GM19035 (cell line): ENCODE results near the gene STYK1.

Experiments used
- ATAC-seq: cut with Tn5 transposase; IDR thresholded peaks from one replicate; pipeline ENCODE4 v1.9.1; 2021; ENCODE audit not compliant: unreplicated experiment

STYK1 gene, protein sequence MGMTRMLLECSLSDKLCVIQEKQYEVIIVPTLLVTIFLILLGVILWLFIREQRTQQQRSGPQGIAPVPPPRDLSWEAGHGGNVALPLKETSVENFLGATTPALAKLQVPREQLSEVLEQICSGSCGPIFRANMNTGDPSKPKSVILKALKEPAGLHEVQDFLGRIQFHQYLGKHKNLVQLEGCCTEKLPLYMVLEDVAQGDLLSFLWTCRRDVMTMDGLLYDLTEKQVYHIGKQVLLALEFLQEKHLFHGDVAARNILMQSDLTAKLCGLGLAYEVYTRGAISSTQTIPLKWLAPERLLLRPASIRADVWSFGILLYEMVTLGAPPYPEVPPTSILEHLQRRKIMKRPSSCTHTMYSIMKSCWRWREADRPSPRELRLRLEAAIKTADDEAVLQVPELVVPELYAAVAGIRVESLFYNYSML

GRCh38 chr12:10673659-10674384, at the start of gene STYK1:
TSS of gene STYK1 (minus strand) at chr12:10674052. CDS start at chr12:10634618, 39,434 bp downstream.
- ATAC-seq: peak; percentile 61

DNA sequence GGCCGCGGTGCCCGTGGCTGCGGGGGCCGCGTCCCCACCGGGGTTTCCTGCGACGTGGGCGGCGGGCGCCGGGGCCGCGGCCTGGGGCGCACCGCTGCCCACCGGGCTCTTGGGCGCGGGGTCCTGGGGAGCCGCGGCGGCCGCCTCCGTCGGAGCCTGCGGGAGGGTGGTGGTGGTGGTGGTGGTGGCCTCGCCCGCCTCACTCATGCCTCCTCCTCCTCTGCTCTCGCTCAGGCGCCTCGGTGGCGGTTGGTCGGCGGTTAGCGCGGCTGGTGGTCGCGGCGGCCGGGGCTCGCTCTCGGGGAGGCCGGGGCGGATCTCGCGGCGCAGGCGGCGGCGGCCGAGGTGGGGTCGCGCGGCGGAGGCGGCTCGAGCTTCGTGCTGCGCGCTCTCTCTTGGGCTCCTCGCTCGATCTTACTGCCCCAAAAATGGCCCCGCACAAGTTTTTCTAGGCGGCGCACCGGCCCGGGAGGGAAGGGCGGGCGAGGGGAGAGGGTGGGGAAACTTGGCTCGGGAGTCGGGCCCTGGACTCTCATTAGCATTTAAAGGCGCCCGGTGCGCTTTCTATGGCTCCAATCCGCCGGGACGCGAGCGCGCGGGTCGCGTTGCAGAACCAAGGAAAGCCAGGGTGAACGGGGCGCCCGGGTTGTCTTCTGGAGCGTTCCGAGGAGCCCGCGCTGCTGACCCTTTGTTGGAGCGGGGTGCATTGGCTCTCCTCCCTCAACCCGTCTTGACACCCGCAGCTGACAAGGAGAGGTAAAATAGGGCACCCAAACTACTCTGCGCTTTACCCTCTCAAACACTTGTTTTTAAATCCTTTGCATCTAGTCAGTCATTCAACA, 49.3 kb upstream of the STYK1 start, which contains the start of gene YBX3:
TSS of gene YBX3 (minus strand) at position 419 of the 842 bp plus-strand sequence. CDS start at position 207, 212 bp downstream.
- ATAC-seq: peak; percentile 61

- ATAC-seq: peak; percentile 50
These were observed 48.7 kb upstream of the STYK1 start for GRCh38 chr12:10722502-10722904.

GRCh38 chr12:10721651-10722501, 48.0 kb upstream of the STYK1 start:
- ATAC-seq: peak; percentile 30

GRCh38 chr12:10720974-10721650, 47.3 kb upstream of the STYK1 start:
- no peak for ATAC-seq

DNA sequence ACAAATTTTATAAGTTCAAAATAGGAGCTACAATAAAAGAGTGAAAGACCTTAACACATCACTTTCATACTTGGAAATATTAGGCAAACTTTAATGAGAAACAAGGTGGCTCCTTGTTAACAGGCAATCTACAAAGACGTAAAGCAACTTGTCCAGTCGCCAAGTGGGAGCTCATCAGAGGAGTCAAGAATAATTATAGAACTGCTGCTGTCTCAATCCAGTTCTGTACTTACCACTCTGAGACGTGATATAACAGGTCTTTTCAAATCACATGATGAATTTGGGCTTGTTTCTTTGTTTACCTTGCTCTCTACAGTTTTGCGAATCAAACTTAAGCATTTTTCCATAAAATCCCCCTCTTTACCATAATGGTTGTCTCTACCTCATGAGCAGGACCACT, 45.6 kb upstream of the STYK1 start:
- ATAC-seq: no peak

- no peak for ATAC-seq
These were observed 44.5 kb upstream of the STYK1 start for GRCh38 chr12:10718279-10718821.

- ATAC-seq: no peak
These were observed 43.6 kb upstream of the STYK1 start for GRCh38 chr12:10717410-10717809.

GRCh38 chr12:10716704-10717315, 43.0 kb upstream of the STYK1 start:
- ATAC-seq: no peak

GRCh38 chr12:10716277-10716676, 42.4 kb upstream of the STYK1 start:
- no peak for ATAC-seq

GRCh38 chr12:10715491-10715890, 41.6 kb upstream of the STYK1 start:
- no peak for ATAC-seq

GRCh38 chr12:10709808-10710207, 36.0 kb upstream of the STYK1 start:
- ATAC-seq: no peak

DNA sequence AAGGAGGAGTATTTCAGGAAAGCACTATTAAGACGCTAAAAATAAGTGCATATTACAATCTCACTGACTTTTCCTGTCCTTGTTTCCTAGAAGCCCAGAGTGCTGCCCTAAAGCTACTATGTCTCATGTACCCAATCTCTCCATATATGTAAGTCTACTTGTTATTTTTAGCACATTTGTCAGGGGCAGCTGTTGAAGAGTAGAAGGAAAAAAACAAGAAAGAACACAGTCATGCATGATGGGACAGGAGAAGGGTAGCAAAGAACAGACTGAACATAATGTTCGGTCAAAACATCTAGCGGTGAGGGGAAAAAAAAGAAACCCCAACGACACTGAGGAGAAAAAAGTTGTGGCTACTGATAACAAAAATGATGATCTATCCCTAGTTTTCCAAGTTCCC, 35.0 kb upstream of the STYK1 start:
- ATAC-seq: no peak

DNA sequence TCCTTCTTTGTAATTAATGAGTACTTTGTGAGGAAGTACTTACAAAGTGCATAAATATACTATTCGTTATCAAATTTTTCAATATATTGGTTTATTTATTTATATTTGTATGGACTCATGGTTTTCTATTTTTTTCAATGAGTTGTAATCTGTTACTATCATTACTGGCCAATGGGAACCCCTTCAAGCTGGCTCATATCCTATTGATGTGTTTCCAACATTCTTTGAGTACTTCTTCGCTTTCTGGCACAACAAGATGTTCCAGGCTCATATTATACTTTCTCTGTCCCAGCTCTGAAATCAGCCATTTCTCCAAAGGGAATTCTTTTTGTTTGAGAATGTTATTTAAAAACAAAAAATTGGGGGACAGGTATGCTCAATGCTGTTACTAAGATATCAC, 31.8 kb upstream of the STYK1 start:
- no peak for ATAC-seq

- ATAC-seq: no peak
These were observed 28.0 kb upstream of the STYK1 start for GRCh38 chr12:10701843-10702242.

DNA sequence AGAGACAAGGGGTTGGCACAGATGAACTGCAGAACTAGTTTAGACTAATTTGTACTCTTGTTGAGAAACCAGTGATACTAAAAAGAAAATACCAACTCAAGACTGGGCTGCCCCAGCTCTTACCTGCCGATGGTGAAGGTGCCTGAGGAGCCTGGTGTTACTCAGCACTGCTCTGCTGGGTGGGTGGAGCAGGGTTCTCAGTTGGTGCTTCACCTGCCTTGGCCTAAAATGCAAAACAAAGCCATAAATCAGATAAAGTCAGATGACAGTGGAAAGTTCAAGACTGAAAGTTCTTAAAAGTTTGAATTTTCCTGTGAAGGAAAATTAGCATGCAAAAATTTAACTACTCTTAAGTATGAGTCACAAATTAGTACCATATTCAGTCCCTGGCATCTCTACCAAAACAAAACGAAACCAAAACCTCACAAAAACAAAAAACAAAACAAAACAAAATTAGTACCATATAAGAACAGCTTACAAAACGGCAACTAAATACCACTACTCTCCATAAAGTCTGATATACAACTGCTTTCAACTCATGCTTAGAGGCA, 27.4 kb upstream of the STYK1 start:
- peak; percentile 75 for ATAC-seq

DNA sequence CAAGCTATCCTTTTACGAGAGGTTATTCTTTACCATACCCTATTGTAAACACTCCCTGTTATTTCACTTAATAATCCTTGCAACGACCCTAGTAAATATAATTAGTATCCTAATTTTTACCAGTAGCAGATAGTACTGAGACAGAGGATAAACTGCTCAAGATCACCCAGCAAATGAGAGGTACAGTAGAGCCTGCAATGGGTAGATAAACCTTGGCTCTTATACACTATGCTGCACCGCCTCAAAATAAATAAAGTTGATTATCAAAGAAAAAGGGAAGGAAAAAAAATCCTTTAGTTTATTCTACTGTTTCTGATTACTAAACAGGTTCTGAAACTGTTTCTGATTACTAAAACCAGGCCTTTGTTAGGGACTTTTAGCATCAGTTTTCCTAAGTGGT, 26.7 kb upstream of the STYK1 start:
- no peak for ATAC-seq

GRCh38 chr12:10697862-10698261, 24.0 kb upstream of the STYK1 start:
- ATAC-seq: no peak

- no peak for ATAC-seq
These were observed 23.3 kb upstream of the STYK1 start for GRCh38 chr12:10697156-10697555.
